GM23338 (cell line): ENCODE results near the gene CYP24A1.

ENCODE experiments used
- CREB1 ChIP-seq: fragments of 250-450 bp; sonication (Bioruptor Pico); IDR thresholded peaks from 2 replicates; pipeline ENCODE4 v1.5.0; 2020; ENCODE audit warnings: low read depth, mild to moderate bottlenecking, moderate library complexity
- EZH2 ChIP-seq: fragments of 200-600 bp; sonication (generic); IDR thresholded peaks from one replicate; pipeline ENCODE4 v1.8.0; 2017; ENCODE audit warnings: antibody characterized with exemption, mild to moderate bottlenecking, low read depth; ENCODE audit not compliant: unreplicated experiment
- EZH2phosphoT487 ChIP-seq: fragments of 200-600 bp; sonication (generic); IDR thresholded peaks from one replicate; pipeline ENCODE4 v1.8.1; 2018; ENCODE audit warnings: antibody characterized with exemption; ENCODE audit not compliant: unreplicated experiment
- POLR2AphosphoS5 ChIP-seq: IDR thresholded peaks from 2 replicates; pipeline ENCODE4 v1.6.1; 2016; ENCODE audit warnings: antibody characterized with exemption, low read depth
- STAT1 ChIP-seq: IDR thresholded peaks from one replicate; pipeline ENCODE4 v1.6.1; 2016; ENCODE audit warnings: antibody characterized with exemption; ENCODE audit not compliant: unreplicated experiment
- TF ChIP-seq, protein P1 (sequence below), 2 experiments: fragments of 200-600 bp in 1 of 2; sonication (generic) in 1 of 2; conservative IDR thresholded peaks; 2 replicates each; pipeline versions ENCODE4 v1.5.1 to v1.6.1; 2016 to 2017; ENCODE audit warnings: antibody characterized with exemption in 2 of 2, low read depth in 2 of 2, mild to moderate bottlenecking in 2 of 2, moderate library complexity in 1 of 2

GRCh38 chr20:54220722-54221121 is 46.9 kb upstream of the CYP24A1 start:
- TF ChIP-seq, protein P1, sequence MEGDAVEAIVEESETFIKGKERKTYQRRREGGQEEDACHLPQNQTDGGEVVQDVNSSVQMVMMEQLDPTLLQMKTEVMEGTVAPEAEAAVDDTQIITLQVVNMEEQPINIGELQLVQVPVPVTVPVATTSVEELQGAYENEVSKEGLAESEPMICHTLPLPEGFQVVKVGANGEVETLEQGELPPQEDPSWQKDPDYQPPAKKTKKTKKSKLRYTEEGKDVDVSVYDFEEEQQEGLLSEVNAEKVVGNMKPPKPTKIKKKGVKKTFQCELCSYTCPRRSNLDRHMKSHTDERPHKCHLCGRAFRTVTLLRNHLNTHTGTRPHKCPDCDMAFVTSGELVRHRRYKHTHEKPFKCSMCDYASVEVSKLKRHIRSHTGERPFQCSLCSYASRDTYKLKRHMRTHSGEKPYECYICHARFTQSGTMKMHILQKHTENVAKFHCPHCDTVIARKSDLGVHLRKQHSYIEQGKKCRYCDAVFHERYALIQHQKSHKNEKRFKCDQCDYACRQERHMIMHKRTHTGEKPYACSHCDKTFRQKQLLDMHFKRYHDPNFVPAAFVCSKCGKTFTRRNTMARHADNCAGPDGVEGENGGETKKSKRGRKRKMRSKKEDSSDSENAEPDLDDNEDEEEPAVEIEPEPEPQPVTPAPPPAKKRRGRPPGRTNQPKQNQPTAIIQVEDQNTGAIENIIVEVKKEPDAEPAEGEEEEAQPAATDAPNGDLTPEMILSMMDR (conservative IDR thresholded peaks at IDR 0.05; ENCODE audit: low read depth in 2 of 2) = peak in 1 of 2 experiments; percentile 12; a peak in 1 of 4 replicates
- no peak for TF ChIP-seq CREB1 (CRISPR knock-in tag)
- TF ChIP-seq EZH2 = no peak
- TF ChIP-seq POLR2AphosphoS5 = no peak
- no peak for TF ChIP-seq EZH2phosphoT487
- TF ChIP-seq STAT1 = no peak
